WERI-Rb-1 (cell line): ENCODE data around the gene FOXF1.

Source experiments
- DNase-seq: peaks from one replicate; pipeline ENCODE4 v3.0.0-alpha.2; 2020
- H3K27ac ChIP-seq: fragments of 250-450 bp; sonication (Bioruptor Pico); 2 replicates; pipeline ENCODE4 v1.5.1; 2020; ENCODE audit warnings: mild to moderate bottlenecking, moderate library complexity
- H3K27me3 ChIP-seq: fragments of 250-450 bp; sonication (Bioruptor Pico); 2 replicates; pipeline ENCODE4 v1.5.1; 2021; ENCODE audit warnings: mild to moderate bottlenecking, low read depth, moderate library complexity; ENCODE audit not compliant: insufficient read depth, severe bottlenecking
- H3K36me3 ChIP-seq: fragments of 250-450 bp; sonication (Bioruptor Pico); 2 replicates; pipeline ENCODE4 v1.5.1; 2020; ENCODE audit warnings: mild to moderate bottlenecking, moderate library complexity
- H3K4me3 ChIP-seq: 2 replicates; pipeline ENCODE4 v1.5.1; 2011; ENCODE audit warnings: low read depth, mild to moderate bottlenecking, control low read depth, low read length
- H3K9me3 ChIP-seq: fragments of 250-450 bp; sonication (Bioruptor Pico); 2 replicates; pipeline ENCODE4 v1.5.1; 2021; ENCODE audit warnings: mild to moderate bottlenecking, moderate library complexity; ENCODE audit not compliant: severe bottlenecking
- CTCF ChIP-seq: IDR thresholded peaks from 2 replicates; pipeline ENCODE4 v1.5.1; 2011; ENCODE audit warnings: low read depth, mild to moderate bottlenecking, control low read depth, inconsistent platforms, low read length

Gene FOXF1

GRCh38 chr16:86523166-86523740, 12.9 kb downstream of the FOXF1 start:
- no peak for DNase-seq
- TF ChIP-seq CTCF, result no peak
- Histone ChIP-seq H3K9me3 (no peaks in the 10 kb centered on the region), H3K4me3 (no peak overlapping the region), H3K36me3 (no peaks in the 10 kb centered on the region), H3K27ac (no peak overlapping the region), H3K27me3 (peaks cover 2% of the 10 kb centered on the region)

GRCh38 chr16:86524029-86524428, 13.7 kb downstream of the FOXF1 start:
- Histone ChIP-seq H3K36me3 (no peaks in the 10 kb centered on the region), H3K27ac (no peak overlapping the region), H3K4me3 (no peak overlapping the region), H3K9me3 (no peaks in the 10 kb centered on the region), H3K27me3 (no peaks in the 10 kb centered on the region)
- TF ChIP-seq CTCF, result no peak
- DNase-seq, result no peak

- H3K4me3 ChIP-seq, result no peak overlapping the region
- DNase-seq, result no peak
- no peaks in the 10 kb centered on the region for H3K9me3 ChIP-seq
- TF ChIP-seq CTCF, result no peak
- no peaks in the 10 kb centered on the region for H3K27me3 ChIP-seq
- H3K27ac ChIP-seq, result no peak overlapping the region
- H3K36me3 ChIP-seq, result no peaks in the 10 kb centered on the region
Measured at GRCh38 chr16:86525696-86526095, 15.4 kb downstream of the FOXF1 start.

- H3K9me3 ChIP-seq, result no peaks in the 10 kb centered on the region
- TF ChIP-seq CTCF, result no peak
- H3K36me3 ChIP-seq, result no peaks in the 10 kb centered on the region
- DNase-seq, result no peak
- no peaks in the 10 kb centered on the region for H3K27me3 ChIP-seq
- H3K27ac ChIP-seq, result no peak overlapping the region
- H3K4me3 ChIP-seq, result no peak overlapping the region
Measured at GRCh38 chr16:86527366-86527765, 17.0 kb downstream of the FOXF1 start.

- no peaks in the 10 kb centered on the region for H3K36me3 ChIP-seq
- no peak overlapping the region for H3K27ac ChIP-seq
- no peaks in the 10 kb centered on the region for H3K9me3 ChIP-seq
- DNase-seq, result no peak
- no peak overlapping the region for H3K4me3 ChIP-seq
- no peaks in the 10 kb centered on the region for H3K27me3 ChIP-seq
- TF ChIP-seq CTCF, result no peak
Measured at GRCh38 chr16:86528061-86528929, 18.0 kb downstream of the FOXF1 start.
